ENCODE data around the gene ZNF280D. TPM values are rescaled to one million over a fixed set of nuclear protein-coding genes. Genes with fewer than 3 reads are reported as not detected.
"Not testable (repeated sequence)": the region's sequence is repeated elsewhere in the genome, so short reads cannot be mapped to it uniquely, and the experiment has no call there.

Gene ZNF280D, protein sequence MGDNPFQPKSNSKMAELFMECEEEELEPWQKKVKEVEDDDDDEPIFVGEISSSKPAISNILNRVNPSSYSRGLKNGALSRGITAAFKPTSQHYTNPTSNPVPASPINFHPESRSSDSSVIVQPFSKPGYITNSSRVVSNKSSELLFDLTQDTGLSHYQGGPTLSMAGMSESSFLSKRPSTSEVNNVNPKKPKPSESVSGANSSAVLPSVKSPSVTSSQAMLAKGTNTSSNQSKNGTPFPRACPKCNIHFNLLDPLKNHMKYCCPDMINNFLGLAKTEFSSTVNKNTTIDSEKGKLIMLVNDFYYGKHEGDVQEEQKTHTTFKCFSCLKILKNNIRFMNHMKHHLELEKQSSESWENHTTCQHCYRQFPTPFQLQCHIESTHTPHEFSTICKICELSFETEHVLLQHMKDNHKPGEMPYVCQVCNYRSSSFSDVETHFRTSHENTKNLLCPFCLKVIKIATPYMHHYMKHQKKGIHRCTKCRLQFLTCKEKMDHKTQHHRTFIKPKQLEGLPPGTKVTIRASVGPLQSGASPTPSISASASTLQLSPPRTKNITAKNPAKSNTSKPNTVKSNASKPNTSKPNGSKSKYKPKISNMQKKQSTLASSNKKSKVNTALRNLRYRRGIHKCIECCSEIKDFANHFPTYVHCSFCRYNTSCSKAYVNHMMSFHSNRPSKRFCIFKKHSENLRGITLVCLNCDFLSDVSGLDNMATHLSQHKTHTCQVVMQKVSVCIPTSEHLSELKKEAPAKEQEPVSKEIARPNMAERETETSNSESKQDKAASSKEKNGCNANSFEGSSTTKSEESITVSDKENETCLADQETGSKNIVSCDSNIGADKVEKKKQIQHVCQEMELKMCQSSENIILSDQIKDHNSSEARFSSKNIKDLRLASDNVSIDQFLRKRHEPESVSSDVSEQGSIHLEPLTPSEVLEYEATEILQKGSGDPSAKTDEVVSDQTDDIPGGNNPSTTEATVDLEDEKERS
- total RNA-seq (2014; rRNA removed; shearing (Covaris generic)), result 27.0 and 32.3 TPM in 2 replicates

DNA sequence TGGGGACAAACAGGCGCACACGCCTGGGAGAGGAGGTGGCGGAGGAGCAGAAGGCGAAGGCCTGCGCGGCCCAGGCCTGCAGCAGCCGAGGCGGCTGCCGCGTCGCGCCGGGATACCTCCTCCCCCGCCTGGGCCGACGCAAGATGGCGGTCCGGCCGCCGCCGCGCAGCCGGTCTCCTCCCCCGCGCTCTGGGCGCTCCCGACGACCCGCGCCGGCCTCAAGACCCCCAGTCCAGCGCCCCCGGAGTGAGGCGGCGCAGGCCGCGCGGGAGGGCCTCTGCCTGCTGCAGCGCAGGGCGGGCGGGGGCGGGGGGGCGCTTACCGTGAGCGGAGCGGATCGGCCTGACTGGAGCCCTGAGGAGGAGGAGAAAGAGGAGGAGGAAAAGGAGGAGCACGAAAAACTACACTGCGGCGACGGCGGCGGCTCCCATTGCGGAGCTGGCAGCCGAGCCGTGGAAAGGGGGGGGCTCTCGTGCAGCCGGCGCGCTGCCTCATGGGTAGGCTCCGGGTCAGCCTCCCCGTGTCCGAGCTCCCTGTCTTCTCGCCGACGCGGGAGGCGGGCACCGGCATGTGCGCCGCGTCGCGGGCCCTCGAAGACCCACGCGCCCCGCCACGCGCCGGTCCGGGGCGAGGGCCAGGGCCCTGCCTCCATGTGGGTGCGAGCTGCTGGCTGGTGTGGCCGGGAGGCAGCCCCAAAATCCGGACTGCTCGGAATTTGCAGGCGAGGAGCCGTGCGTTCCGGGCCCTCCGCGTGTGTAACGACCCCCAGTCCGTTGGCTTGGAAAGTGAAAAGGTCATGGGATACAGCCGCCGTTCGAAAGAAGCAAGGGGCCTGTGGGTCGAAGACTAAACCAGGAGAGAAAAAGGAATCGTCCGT lies at the start of gene ZNF280D:
ZNF280D (minus strand) TSS at position 374 of the 877 bp plus-strand sequence. CDS start 26,400 bp downstream, outside the sequence.
- peak; percentile 92 for DNase-seq (ENCODE audit: low read depth)

DNA sequence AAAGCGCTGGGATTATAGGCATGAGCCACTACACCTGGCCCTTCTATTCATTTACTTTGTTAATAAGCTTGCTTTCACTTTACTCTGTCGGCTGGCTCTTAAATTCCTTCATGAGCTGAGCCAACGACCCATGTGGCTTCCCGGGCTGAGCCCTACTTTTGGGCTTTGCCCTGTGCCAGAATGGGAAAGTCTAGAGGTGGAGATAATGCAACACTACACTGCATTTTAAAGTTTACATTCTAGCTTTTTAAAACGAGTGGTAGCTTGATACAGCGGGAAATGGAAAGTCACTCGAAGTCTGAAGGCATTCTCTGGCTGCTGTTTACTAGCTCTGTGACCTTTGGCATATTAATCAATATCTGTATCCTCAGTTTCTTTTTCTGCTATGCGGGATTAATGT lies 49.0 kb upstream of the ZNF280D start:
- no peak for DNase-seq (ENCODE audit: low read depth)

DNA sequence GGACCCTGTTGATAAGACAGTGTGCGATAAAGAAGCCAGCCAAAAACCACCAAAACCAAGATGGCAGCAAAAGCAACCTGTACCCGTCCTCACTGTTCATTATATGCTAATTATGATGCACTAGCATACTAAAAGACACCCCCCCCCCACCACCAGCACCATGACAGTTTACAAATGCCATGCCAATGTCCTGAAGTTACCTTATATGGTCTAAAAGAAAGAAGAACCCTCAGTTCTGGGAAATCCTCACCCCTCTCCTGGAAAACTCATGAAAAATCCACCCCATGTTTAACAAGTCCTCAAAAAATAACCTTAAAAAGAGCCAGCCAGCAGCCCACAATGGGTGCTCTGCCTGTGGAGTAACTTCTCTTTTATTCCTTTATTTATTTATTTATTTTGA lies 48.4 kb upstream of the ZNF280D start:
- DNase-seq (ENCODE audit: low read depth), result no peak

DNA sequence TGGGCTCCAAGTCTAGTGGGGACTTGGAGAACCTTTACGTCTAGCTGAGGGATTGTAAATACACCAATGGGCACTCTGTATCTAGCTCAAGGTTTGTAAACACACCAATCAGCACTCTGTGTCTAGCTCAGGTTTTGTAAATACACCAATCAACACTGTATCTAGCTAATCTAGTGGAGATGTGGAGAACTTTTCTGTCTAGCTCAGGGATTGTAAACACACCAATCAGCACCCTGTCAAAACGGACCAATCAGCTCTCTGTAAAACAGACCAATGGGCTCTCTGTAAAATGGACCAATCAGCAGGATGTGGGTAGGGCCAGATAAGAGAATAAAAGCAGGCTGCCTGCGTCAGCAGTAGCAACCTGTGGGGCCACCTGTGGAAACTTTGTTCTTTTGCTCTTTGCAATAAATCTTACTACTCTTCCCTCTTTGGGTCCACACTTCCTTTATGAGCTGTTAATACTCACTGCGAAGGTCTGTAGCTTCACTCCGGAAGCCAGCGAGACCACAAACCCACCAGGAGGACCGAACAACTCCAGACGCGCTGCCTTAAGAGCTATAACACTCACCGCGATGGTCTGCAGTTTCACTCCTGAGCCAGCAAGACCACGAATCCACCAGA lies 46.9 kb upstream of the ZNF280D start:
- not testable (repeated sequence) for DNase-seq (ENCODE audit: low read depth)

DNA sequence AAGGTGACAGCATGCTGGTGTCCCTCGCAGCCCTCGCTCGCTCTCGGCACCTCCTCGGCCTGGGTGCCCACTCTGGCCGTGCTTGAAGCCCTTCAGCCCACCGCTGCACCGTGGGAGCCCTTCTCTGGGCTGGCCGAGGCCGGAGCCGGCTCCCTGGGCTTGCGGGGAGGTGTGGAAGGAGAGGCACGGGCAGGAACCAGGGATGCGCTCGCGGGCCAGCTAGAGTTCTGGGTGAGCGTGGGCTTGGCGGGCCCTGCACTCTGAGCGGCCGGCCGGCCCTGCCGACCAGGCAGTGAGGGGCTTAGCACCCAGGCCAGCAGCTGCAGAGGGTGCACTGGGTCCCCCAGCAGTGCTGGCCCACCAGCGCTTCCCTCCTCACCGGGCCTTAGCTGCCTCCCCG lies 46.1 kb upstream of the ZNF280D start:
- DNase-seq (ENCODE audit: low read depth), result not testable (repeated sequence)

DNA sequence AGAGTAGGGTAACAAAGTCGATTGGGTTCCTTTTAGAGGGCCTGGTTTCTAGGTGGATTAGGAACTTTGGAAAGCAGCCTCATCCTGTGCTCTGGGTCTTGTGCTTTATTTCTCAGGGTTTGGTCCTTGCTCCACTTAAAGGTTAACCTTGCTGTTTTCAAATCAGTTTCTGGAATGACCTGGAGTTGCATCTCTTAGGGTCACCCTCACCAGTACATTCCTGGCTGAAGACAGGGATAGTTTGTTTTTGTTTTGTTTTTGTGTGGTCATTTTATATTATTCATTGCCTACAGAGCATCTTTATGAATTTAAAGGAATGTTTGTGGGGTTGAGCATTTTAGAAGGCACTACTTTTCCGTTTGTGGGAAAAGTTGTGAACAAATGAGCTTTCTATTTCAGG lies 45.5 kb upstream of the ZNF280D start:
- no peak for DNase-seq (ENCODE audit: low read depth)

DNA sequence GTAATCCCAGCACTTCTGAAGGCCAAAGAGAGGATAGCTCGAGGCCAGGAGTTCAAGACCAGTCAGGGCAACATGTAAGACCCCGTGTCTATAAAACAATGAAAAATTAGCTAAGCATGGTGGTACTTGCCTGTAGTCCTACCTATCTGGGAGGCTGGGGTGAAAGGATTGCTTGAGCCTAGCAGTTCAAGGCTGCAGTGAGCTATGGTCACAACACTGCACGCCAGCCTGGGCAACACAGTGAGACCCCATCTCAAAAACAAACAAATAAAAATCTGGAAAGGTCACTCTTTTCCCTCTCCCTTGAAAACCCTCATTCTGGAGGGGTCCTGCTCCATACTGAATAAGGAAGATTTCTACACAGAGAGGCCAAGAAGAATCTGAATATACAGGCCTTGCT lies 43.5 kb upstream of the ZNF280D start:
- no peak for DNase-seq (ENCODE audit: low read depth)

DNA sequence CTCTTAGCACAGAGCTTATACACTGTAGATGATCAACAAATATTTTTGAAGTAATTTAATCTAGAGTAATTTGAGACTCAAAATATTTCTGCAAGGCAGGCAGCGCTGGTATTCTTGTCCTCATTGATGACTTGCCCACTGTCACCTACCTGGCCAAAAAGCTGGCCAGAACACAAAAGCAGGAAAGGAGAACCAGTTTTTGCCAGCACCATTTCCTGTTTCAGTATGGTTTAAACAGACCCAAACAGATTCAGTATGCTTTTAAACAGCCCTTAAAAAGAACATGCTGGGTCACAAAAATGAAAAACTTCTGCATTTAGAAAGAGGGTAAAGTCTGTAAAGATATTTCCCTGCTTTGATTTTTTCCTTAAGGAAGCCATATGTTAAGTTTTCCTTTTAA lies 42.3 kb upstream of the ZNF280D start:
- DNase-seq (ENCODE audit: low read depth), result no peak

DNA sequence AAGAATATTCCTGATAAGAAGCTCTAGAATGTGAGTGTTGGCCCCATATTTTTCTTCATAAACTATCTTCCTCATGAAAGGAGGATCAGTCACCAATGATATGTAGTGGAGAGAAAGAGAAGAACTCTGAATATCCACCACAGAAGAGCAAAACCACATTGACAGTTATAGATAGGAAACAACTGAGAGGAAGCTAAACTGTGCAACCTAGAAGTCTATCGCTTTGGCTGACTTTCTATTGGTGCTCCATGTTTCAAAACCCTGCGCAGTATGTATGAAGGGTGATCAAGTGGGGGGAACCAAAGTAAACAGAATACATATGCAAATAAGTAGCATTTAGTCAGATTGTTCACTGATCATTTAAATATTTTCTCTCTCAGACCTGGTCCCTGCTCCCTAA lies 41.0 kb upstream of the ZNF280D start:
- no peak for DNase-seq (ENCODE audit: low read depth)

DNA sequence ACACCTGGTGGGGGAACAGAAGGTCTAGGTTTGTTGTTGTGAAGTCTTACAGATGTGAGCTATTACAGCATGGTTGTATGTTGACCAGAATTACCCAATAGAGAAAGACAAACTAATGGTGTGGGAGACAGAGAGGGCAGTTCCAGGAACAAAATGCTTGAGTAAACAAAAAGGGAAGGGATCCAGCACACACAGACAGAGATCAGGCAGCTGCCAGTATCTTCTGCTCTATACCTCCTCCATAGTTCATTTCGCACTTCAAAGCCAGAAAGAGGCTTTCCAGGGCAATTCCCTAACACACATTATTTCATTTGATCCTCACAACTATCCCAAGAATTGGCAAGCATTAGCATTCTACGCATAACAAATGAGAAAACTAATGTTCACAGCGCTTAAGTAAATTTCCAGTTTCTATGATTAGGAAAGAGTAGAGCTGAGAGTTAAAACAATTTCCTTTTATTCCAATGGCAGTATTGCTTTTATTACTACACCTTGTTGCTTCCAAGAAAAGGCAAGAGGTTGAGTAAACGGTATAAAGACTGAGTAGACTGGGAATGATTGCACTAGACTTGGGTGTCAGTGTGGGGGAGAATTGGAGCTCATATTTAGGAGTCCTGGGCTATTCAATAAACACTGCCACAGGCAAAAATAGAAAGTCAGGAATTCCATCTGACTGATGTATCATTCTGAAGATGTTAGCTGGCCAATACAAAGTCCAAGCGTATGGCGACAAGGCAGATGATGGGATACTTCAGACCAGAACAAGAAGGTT lies 39.7 kb upstream of the ZNF280D start:
- DNase-seq (ENCODE audit: low read depth), result peak; percentile 25

DNA sequence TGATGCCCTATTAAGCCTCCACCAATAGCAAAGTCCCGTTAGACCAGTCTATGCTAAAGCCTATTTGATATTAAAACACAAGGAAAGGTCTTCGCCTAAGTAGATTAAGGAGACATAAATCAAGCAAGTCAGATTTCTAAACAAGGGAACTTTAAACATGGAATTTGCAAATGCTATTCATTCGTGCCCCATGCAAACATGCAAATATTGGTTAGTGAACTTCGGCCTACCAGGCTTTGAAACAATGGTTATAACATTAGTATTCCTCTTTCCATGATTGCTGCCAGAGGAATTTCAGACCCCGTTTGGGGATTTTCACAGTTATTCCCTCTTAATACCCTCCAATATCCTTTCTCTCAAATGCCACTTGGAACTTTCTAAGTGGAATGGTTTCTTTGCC lies 36.9 kb upstream of the ZNF280D start:
- DNase-seq (ENCODE audit: low read depth), result no peak

DNA sequence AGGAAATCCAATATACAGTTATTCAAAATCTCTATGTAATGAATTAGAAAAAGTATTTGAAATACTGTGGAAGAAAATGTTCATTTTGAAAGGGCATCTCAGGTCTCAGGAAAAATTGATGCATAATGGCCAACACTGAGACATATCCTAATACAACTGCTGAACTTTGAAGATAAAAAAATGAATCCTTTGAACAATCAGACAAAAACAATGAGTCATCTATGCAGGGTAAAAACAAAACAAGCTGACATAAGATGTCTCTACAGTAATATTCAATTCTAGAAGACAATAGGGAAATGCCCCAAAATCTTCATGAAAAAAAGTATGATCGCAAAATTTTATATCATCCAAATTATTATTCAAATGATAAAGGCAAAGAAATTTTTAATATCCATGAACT lies 34.0 kb upstream of the ZNF280D start:
- no peak for DNase-seq (ENCODE audit: low read depth)

DNA sequence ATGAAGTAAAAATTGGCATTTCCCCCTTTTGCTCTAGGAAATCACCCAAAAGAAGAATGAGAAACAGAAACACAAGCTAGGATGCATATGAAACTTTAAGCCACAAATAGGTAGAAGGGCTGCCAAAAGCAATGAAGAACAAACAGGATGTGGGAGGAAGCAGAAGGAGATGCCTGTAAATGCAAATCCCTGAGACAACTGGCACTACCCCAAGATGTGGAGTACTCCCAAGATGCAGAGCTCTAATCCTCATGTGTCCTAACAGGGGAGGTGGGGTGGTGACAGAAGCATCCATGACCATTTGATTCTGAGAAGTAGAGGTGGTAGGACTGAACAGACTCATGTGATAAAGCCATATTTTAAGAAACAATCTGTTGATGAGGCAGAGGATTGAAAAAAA lies 31.9 kb upstream of the ZNF280D start:
- peak; percentile 80 for DNase-seq (ENCODE audit: low read depth)

DNA sequence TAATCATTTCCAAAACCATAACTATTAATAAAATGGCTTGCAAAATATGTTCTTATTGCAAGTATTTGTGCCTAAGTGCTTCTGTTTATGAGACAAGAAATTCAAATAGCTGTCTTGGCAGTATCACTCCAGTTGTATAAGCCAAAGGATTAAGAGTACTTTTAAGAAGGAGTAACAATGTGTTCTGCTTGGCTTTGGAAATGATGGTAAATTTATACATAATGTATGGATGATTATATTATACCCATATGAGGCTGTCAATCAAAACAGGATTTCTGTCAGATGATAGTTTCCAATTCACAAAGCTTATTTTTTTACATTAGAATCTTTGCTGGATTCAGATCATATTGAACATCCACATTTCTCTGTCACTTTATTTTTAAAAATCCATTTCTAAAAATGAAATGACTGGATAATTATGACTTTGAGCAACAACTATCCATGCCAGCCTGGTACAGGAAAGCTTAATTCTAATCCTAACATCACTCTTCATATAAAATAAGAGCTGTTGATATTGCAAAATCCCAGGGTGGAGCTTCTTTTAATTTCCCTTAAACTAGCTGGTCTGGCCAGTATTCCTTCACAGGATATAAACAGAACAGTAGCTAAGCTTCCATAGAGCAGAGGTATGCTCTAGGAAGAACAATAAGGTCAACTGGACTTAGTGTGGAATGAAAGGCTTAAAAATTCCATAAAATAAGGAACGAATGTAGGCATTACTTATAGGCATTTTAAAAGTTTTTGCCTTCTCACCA lies 30.0 kb upstream of the ZNF280D start:
- no peak for DNase-seq (ENCODE audit: low read depth)

DNA sequence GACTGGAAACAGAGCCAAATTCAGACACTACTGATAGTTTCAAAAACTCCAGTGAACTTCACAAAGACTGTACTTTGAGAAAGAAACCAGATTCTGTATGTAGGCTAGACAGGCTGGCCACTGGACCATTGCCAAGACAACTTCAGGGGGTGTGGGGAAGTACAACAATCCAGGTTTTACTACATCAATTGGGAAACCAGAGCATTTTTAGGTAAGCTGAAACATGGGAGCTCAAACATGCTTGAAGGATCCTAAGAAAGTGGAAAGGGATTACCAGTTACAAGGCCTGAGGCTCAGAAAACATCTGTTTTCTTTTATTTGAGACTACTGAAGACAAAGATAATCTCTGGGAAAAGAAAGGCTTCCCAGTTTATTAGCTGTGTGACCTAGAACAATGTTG lies 26.9 kb upstream of the ZNF280D start:
- peak; percentile 84 for DNase-seq (ENCODE audit: low read depth)

DNA sequence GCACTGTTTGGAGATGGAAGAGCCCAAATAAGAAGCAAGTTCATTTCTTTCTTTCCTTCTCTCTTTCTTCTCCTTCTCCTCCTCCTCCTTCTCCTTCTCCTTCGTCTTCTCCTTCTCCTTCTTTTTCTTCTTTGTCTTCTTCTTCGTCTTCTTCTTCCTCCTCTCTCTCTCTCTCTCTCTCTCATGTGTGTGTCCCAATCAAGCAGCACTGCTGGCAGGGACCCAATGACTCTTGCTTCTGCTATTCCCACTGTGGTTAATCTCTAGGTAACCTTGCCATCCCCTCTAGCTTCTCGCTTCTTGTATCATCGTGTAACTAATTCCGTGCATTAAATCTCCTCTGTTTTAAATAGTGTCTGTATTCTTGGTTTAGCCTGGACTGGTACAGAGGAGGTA lies 26.1 kb upstream of the ZNF280D start:
- peak; percentile 98 for DNase-seq (ENCODE audit: low read depth)

DNA sequence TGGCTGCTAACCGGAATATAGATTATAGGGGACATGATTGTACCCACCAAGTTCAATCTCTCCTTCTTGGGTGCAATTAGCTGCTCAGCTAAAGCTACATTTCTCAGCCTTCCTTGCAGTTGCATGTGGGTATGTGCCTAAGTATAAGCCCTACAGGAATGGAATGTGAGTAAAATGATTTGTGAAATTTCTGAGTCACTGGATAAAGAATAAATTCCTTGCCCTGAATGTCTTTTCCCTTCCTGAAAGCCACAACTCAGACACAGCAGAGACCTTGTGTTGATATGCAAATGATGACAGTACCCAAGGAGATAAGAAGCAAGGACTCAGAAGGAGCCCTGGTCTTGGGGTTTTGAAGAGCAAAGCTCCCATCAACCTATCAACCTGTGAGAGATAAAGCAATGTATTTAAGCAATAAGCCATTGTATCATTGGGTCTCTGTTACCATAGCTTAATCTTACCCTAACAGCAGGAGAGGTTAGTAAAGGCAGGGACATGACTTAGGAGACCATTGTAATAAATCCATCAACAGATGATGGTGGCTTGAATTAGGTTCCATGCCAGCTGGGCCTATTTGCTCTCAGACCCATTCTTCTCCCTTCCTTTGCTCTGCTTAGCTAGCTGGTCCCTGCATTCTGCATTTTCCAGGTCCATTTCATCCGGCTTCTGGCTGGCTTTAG lies 25.6 kb upstream of the ZNF280D start:
- DNase-seq (ENCODE audit: low read depth), result peak; percentile 83

DNA sequence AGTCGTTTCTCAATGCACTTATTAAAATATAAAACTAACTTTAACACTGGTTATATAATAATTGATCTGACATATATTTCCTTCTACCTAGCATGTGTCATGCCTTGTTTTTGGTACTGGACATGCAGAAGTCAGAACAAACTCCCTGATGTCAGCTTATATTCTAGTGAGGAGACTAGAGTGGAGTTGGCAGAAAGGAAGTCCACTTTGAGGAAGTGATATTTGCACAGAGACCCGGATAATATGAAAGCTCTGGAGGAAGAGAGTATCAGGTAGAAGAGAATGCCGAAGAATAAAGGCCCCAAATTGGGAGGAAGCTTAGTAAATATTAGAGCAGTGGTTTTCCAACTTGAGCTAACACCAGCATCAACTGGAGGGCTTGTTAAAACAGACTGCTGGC lies 24.6 kb upstream of the ZNF280D start:
- DNase-seq (ENCODE audit: low read depth), result no peak

DNA sequence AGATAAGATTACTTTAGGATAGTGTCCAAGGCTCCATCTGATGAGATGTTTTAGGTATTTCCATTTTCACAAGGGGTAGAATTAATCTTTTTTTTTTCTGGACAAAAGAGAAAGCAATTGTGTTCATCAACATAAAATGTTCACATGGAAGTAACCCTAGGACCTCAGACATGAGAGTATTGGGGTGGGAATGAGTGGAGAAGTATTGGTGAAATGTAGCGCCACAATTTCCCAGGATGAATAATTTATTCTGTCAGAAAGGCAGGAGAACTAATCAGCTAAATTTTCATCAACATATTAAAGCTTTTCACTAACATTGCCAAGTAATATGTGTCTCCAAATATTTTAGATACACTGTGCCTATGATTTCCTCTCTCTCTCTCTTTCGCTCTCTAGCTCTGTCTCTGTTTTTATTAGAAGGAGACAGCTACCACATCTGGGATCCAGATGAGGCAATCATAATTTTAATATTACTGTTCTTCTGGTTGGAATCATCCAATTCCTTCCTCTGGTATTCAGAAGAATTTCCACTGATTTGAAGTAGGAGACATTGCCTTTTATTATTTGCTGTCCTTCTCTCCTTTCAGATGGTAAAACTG lies 21.6 kb upstream of the ZNF280D start:
- peak; percentile 23 for DNase-seq (ENCODE audit: low read depth)
